HG02943 (cell line): Measurements from ENCODE around the gene EZH1.

Source experiments
- ATAC-seq: cut with Tn5 transposase; IDR thresholded peaks from one replicate; pipeline ENCODE4 v1.9.1; 2021; ENCODE audit warnings: mild to moderate bottlenecking, low read depth, moderate library complexity; ENCODE audit not compliant: unreplicated experiment

EZH1 gene

DNA sequence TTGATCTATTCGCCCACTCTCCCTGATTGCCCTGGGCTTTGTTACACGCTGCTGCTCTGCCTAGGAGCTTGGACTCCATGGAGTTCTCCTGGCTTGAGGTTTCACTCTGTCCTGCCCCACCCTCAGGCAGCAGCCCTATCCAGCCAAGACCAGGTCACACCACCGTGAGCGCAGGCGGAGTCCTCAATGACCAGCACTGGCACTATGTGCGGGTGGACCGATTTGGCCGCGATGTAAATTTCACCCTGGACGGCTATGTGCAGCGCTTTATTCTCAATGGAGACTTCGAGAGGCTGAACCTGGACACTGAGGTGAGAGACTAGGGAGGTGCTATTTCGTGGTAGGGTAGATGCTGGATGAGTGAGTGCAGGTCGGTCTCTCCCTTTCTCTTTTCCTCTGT, 59.0 kb downstream of the EZH1 start:
- ATAC-seq, result no peak

DNA sequence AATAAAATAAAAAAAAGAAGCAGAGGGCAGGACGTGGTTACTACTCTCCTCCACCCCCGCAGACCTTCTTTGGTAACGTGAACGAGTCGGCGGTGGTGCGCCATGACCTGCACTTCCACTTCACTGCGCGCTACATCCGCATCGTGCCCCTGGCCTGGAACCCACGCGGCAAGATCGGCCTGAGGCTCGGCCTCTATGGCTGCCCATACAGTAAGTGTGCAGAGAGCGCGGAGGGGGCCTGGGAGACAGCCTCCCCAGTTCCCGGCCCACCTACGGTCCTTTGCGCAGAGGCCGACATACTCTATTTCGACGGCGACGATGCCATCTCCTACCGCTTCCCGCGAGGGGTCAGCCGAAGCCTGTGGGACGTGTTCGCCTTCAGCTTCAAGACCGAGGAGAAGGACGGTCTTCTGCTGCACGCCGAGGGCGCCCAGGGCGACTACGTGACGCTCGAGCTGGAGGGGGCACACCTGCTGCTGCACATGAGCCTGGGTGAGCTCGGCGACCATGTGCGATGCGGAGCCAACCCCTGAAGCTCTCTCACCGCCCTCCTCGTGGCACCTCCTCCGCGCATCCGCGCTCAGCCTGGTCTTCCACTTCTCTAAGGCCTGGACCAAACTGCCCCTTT, 59.8 kb downstream of the EZH1 start:
- no peak for ATAC-seq

DNA sequence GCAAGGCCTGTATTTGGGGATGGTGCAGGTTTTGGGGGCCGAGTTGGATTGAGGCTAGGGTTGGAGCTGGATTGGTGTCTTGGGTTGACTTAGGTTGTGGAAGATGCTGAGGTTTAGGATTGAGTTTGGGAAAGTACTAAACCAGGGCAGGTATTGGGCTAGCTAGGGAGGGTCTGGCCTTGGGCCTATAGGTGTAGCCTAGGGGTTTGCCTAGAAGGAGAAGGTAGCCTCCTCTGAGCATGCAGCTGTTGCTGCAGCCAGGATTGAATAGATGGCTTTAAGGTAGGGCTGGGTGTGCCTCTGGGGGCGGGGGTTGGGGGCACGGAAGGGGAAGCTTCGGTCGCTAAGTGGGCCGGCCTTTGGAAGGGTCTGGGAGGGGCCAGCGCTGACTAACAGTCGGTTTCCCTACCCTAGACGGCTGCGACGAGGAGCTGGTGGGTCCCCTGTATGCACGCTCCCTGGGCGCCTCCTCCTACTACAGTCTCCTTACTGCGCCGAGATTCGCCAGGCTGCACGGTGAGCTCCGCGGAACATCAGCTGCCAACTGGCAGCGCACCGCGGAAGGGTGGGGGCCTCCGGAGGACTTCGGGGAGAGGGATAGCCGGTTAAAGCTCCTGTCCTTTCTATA, 61.3 kb downstream of the EZH1 start:
- no peak for ATAC-seq

DNA sequence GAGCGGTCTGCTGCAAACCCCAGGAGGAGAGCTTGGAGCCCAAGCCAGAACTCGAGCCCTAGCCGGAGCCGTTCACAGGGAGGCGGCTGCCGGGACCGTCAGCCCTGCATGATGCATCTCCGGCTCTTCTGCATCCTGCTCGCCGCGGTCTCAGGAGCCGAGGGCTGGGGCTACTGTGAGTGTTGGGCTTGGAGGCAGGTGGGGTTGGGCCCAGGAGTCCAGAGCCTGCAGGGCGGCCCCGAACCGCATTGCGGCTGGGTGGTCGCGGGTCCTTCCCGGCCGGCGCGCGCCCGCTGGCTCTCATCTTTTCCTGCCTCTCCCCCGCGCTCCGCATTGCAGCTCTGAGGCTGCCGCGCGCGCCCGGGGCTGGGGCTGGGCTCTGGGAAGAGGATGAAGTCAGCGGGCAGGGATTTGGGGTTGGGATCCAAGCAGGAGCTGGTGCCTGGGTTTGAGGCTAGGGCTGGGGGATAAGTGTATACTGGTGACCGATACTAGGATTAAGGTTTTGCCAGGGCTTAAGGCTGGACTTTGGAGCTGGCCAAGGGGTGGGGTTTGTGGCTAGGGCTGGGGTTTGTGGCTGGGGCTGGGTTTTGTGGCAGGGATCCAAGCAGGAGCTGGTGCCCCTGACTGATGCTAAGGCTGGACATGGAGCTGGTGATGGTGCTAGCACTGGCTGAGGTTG, 62.0 kb downstream of the EZH1 start:
- no peak for ATAC-seq

DNA sequence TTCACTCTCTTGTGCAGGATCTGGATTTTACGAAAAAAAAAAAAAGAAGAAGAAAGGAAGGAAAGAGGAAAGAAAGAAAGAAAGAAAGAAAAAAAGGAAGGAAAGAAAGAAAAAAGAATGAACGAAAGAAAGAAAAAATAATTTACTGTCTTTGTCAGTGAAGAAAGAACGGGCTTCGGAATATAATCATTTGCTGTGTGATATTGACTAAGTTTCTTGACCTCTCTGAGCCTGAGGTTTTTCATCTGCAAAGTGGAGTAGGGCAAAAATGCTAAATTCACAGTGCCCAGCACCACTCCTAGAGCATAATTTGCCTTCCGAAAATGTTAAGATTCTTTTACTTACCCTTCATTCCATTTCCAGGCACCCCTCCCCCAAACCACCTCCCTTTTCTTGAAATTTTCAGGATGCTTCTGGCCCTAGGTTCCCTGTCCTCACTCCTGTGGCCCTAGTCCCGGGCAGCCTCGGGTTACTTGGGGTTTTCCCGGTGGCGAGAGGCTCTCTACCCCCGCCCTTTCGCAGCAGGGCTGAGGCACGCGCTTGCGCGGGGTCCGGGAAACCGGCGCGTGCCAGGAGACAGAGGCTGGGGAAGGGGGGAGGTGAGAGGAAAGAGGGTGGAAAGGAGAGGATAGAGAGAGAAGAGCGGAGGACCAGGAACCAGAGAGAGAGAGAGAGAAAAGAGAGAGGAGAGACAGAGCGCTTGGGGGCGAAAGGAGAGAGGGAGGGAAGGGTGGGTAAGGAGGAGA, 62.7 kb downstream of the EZH1 start, which contains the start of gene CNTNAP1:
TSS of gene CNTNAP1 (plus strand) at position 556 of the 746 bp plus-strand sequence. CDS start 299 bp downstream, outside the sequence.
- ATAC-seq, result no peak

DNA sequence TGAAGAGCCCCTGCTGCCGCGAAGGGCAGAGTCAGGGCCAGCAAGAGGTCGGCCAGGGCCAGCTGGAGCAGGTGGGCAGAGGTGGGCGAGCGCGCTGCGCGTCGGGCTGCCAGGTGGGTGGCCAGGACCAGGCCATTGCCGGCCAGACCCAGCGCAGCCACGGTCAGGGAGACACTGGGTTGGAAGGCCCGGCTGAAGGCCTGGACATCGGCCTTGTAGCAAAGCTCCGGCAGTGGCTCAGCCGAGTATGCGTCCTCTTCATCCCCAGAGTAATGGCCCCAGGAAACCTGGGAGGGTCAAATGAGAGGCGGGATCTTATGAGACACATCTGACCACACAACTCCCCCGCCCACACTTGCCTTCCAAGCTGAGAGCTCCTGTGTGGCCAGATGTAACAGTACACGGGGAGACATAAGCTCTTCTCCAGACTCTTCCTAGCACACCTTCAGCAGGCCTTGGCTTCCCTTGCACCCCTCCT, 64.5 kb downstream of the EZH1 start:
- no peak for ATAC-seq

DNA sequence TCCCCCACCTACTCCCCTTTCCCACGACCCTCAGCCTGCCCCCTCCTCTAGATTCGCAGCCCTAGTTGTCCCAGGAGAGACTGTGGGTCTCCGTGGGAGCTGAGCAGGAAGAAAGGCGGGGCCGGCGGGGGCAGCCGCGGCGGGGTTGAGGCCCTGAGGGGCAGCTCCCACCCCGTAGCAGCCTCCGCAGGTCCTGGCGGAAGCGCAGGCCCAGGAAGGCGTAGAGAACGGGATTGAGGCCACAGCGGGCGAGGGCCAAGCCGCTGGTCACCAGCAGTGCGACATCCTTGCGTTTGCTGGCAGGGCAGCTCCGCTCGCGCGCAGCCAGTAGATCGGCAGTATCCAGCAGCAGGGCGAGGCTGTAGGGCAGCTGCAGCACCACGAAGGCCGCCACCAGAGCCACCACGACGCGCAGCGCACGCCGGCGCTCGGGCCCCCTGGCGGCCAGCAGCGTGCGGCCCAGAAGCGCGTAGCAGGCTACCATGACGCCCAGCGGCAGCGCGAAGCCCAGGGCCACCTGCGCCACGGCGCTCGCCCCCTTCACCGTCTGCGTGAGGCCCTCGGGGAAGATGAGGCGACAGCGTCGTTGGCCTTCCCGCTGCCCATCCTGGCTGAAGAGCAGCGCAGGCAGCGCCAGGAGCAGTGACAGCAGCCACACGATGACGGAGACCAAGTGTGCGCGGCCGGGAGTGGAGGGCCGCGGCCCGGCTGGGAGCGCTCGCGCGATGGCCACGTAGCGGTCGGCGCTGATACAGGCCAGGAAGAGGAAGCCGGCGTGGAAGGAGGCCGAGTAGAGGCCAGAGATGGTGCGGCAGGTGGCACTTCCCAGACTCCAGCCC, 65.1 kb downstream of the EZH1 start:
- ATAC-seq, result no peak

DNA sequence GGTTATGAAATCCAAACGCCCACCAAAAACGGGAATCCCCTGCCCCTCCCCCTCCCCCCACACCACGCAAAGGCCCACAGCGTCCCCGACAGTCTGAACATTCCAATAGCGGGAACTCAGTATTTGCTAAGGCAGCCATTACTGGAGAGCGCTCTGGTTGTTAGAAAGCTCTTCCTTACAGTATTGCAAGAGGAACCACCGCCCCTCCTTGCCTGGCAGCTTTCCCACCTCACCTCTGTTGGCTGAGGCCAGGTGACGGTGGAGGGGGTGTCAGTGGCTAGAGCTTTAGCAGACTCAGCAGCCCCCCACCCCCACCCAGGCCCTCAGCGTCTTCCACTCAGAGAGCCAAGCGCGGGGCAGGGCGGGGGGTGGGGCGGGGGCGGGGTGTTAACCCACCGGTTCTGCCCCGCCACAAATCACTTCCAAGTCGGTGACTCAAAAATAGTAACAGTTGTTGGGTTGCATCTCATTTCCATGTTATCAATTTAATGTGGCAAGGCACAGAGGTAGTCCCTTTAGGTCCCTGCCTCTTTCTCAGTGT, 65.8 kb downstream of the EZH1 start:
- ATAC-seq, result no peak

DNA sequence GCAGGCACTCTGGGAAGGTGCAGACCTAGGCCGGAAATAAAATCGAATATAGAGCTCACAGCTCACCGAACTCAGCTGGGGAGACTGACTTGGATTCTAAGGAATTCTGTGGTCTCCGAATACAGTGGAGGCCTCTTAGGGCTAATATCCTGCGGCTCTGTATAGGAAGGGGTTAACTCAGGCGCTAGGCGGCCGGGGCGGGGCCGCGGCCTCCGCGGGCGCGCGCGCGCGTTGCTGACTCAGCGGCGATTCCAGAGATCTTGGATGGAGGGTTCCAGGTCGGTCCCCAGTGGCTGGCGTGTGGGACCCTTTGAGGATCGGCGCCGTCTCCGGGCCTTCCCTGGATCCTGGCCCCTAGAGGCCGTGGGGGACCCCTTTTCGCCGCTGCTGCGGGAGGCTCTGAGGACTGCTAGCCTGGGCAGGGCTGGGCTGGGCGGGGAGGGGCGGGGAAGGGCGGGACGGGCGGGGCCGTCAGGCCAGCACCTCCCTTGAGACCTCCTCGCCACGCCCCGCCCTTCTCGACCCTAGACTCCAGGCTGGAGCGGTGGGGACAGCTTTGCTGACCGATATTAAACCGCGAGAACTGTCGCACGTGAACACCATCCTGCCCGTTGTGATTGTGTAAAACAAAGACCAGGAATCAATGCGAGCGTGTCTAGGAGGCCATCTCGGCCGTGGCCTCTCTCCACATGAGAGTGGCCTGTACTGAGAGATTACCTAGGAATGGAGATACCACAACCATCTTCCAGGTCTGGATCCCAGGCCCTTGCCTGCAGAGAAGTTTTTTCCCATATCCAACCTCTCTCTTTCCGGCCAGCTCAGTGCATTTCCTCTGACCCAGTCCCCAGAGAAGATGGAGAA, 66.7 kb downstream of the EZH1 start:
- peak; percentile 26 for ATAC-seq

DNA sequence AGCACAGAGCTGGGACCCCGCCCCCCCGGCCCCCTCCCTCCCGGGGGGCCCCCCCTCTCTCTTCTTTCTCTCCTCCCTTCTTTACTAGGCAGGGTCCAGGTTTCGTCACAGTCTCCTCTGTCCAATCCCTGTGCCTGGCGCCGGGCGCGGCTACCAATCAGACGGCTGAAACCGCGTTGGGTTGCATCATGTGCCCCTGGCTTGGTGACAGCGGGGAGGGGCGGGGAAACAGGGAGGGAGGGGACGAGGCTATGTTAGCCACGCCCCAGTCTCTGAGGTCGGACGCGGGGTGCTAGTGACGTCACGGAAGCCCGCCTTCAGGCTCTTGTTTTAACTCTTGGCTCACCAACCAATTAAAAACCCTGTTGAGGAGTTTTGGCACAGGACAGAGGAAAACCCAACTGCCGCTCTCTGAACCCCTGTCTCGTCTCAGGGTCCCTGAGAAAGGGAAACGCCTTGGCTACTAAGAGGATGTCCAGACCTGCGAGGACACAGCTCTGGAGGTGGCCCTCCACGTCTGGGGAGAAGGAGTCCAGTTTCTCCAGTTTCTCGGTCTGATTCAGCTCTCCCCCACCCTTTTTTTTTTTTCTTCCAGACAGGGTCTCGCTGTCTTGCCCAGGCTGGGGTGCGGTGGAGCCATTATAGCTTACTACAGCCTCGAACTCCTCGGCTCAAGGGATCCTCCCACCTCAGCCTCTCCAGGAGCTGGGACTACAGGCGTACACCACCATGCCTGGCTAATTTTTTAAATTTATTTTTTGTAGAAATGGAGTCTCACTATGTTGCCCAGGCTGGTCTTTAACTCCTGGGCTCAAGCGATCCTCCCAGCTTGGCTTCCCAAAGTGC, 67.6 kb downstream of the EZH1 start:
- peak; percentile 58 for ATAC-seq

DNA sequence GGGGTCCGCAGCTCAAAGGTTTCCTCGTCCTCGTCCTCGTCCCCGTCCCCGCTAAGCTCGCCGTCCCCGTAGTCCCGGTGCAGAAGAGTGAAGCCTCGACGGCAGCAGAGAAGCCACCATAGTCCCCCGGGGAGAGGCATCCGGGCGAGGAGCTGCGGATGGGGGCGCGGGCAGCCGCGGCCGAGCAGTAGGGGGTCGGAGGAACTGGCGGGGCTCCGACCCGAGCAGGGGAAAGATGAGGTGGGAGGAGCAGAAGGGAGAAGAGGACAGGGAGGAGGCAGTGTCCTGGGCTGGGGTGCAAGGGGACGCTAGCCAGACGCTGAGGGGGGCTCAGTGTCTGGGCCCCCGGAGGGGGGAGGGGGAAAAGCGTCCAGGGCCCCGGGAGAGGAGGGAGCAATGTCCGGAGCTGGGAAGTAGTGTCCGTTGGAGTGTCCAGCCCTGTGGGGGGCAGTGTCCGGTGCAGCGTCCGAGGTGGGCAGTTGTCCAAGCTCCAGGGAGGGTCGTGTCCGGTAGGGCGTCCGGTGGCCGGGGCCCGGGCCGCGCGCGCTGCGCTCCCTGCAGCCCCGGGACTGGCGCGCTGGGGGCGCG, 68.3 kb downstream of the EZH1 start, which contains the start of gene PLEKHH3:
TSS of gene PLEKHH3 (minus strand) at position 571 of the 588 bp plus-strand sequence. CDS start at position 140, 431 bp downstream.
- no peak for ATAC-seq

DNA sequence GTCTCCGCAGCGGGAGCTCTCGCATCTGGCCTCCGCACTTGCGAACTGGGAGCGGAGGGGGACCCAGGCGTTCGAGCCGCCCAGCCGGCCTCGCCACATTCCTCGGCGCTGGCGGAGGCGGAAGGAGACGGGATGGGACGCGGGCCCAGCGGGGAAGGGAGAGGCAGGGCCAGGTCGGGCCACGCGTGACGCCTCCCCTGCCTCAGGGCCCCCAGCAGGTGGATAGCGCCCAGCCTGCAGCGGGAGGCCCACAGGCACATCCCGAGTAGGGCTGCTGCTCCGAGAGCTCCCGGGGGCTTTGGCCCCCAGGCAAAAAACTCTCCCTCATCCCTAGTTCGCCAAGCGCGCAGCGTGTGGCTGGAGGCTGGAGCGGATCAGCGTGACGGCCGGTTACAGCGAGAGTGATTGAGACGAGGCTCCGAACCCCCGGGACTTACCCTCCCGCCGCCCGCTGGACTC, 68.8 kb downstream of the EZH1 start:
- no peak for ATAC-seq

DNA sequence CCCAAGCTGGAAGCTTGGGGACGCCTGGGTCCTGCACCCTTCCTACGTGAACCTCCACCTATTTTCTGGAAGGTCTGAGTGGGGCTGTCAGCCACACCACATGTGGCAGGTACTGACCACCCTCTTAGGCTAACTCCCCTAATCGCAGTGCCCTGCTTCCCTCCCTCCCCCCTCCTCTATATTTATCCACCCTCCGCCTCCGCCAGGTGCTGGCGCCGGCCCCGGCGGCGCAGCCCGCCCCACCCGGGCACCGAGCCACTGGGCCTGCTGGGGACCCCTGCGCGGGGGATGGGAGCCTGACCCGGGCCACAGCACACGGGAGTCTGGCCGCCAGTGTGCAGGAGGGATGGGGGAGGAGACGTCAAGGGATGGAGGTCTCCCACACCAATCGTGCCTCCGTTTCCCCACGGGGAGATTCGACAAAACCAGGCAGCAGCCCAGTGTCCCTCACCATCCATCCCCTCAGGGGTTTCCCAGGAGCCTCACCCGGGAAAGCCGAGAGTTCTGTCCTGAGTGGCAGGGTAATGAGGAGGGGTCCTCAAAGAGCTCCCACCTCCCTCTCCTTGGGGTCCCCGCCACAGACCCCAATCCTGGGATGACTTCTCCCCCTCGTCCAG, 69.4 kb downstream of the EZH1 start:
- ATAC-seq, result no peak

DNA sequence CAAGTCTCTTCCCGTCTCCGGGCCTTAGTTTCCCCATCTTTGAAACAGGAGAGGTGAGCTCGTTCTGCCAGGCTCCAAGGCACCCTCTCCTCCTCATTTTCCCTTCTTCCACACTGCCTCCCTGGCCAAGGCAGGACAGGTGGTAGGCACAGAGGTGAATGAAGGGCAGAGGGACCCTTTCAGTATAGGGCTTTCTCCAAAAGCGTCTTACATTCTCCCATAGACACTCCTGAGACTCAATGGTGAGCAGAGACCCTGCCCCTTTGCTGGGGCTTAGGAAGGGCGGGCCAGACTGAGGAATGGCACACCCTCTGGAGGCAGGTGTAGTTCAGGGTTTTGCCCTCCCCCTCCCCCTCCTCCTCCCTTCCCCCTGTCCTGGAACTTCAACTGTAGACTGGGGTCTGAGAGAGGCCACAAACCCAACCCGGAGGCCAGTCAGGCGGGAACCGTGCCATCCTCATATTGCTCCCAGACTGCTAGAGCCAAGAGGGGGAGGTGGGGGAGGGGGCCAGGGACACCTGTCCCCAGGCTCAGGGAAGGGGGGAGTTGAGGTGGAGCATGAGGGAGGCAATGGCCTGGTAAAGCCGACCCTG, 70.0 kb downstream of the EZH1 start:
- ATAC-seq, result no peak

DNA sequence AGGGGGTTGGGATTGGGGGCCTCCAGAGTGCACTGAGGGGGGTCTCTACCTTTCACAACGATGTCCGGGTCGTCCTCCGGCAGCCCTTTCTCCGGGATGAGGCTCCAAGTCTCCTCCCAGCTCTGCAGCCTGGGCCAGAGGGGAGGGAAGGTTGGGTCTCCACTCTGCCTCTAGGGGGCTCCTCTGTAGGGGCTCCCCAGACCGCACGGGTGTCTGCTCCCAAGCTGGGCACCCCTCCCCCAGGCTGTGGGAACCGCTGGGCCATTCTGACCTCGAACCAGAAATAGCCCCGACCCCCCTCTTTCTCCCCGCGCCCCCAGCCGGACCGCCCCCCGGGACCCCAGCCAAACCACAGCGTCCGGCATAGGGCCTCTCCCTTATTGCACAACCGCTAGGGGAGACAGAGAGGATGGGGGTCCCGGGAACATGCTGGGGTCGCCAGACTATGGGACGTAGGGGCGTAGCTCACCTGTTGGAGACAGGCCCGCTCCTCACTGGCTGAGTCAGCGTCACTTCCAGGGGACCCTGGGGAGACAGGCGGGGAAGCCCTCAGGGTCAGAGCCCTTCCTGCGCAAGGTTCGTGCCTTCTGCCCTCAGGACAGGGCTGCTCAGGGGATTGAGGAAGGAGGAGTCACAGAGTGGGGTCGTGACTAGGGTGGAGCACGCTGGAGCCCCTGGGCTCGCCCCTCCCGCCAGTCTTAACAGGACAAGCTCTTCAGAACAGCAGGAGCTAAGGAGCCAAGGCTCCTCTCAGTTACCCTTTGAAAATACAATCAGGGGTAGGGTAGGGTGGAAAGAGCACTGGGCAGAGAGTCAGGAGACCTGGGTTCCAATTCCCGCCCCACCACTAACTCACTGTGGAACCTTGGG, 70.7 kb downstream of the EZH1 start:
- ATAC-seq, result no peak
